ENCODE results near the gene OLA1. TPM values are rescaled to one million over a fixed set of nuclear protein-coding genes. Genes with fewer than 3 reads are reported as not detected.

The OLA1 gene
- total RNA-seq, 2 donors from 2014 or later, result 127 to 181 TPM

DNA sequence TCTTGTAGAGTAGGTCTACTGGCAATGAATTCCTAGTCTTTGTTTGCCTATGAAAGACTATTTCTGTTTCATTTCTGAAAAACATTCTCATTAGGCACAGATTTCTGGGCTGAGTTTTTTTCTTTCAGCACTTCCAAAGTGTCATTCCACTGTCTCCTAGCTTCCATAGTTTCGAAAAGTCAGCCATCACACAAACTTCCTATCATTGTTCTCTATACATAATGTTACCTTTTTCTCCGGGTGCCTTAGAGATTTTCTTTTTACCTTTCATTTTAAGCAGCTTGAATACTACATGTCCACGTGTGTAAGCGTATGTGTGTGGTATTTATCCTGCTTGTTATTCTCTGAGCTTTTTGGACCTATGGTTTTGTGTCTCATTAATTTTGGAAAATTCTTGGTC is 55.7 kb downstream of the OLA1 start:
- Histone ChIP-seq H3K36me3 (ENCODE audit: control insufficient read depth, insufficient read depth, low read length) (no peaks in the 10 kb centered on the region), H3K4me3 (ENCODE audit: low read length) (no peak overlapping the region), H3K27ac (ENCODE audit: low read depth, low read length) (no peak overlapping the region), H3K4me1 (ENCODE audit: control insufficient read depth, insufficient read depth, low read length) (no peaks in the 10 kb centered on the region), H3K27me3 (ENCODE audit: control insufficient read depth, insufficient read depth, low read length, poor library complexity, severe bottlenecking) (no peaks in the 10 kb centered on the region), H3K9ac (ENCODE audit: extremely low read depth, low read length, poor library complexity, severe bottlenecking) (no peak overlapping the region), H3K9me3 (ENCODE audit: control insufficient read depth, low read length) (no peaks in the 10 kb centered on the region)
- peaks cover 16% of the 10 kb centered on the region for H3K4me1 Mint-ChIP-seq
- DNase-seq, result no peak
- H3K36me3 Mint-ChIP-seq (ENCODE audit: low read depth), result peaks cover 6% of the 10 kb centered on the region
- no peaks in the 10 kb centered on the region for H3K27me3 Mint-ChIP-seq (ENCODE audit: insufficient read depth)
- H3K9me3 Mint-ChIP-seq, result peaks cover 3% of the 10 kb centered on the region
- H3K27ac Mint-ChIP-seq, result no peak overlapping the region
- H3K4me3 Mint-ChIP-seq, result no peak overlapping the region
- WGBS, 2 experiments (ENCODE audit: insufficient coverage in 1 of 2, insufficient read length in 1 of 2), result 83 to 89% methylated on average over 2 to 4 of the region's 4 CpGs
- TF ChIP-seq, protein P1, sequence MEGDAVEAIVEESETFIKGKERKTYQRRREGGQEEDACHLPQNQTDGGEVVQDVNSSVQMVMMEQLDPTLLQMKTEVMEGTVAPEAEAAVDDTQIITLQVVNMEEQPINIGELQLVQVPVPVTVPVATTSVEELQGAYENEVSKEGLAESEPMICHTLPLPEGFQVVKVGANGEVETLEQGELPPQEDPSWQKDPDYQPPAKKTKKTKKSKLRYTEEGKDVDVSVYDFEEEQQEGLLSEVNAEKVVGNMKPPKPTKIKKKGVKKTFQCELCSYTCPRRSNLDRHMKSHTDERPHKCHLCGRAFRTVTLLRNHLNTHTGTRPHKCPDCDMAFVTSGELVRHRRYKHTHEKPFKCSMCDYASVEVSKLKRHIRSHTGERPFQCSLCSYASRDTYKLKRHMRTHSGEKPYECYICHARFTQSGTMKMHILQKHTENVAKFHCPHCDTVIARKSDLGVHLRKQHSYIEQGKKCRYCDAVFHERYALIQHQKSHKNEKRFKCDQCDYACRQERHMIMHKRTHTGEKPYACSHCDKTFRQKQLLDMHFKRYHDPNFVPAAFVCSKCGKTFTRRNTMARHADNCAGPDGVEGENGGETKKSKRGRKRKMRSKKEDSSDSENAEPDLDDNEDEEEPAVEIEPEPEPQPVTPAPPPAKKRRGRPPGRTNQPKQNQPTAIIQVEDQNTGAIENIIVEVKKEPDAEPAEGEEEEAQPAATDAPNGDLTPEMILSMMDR (conservative IDR thresholded peaks at IDR 0.05), result no peak

DNA sequence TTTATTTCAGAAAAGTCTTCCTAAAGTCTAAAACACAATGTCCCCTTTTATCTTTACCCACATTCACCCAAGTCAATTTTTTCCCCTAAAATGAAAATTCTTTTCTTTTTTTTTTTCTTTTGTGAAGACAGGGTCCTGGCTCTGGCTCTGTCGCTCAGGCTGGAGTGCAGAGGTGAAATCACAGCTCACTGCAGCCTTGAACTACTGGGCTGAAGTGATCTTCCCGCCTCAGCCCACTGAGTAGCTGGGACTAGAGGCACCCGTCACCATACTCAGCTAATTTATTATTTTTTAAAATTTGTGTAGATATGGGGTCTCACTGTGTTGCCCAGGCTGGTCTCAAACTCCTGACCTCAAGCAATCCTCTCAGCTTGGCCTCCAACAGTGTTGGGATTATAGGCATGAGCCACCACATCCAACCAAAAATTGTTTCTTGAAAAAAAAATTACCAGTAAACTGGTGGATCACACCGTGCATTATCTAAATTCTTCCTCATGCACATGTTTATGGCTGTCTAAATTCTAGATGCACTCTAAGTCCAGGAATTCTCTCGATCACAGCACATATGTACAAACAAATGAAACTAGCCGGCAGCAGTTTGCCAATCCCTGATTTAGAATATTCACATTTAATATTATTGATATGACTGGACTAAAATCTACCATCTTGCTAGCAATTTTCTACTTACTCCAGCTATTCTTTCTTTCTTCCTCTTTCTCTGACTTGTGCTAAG is 56.8 kb downstream of the OLA1 start:
- TF ChIP-seq, protein P1 (conservative IDR thresholded peaks at IDR 0.05), result no peak
- no peak overlapping the region for H3K27ac Mint-ChIP-seq
- no peak overlapping the region for H3K4me3 ChIP-seq (ENCODE audit: low read length)
- H3K36me3 Mint-ChIP-seq (ENCODE audit: low read depth), result peaks cover 6% of the 10 kb centered on the region
- no peaks in the 10 kb centered on the region for H3K27me3 Mint-ChIP-seq (ENCODE audit: insufficient read depth)
- no peaks in the 10 kb centered on the region for H3K36me3 ChIP-seq (ENCODE audit: control insufficient read depth, insufficient read depth, low read length)
- peaks cover 11% of the 10 kb centered on the region for H3K4me1 Mint-ChIP-seq
- H3K9ac ChIP-seq (ENCODE audit: extremely low read depth, low read length, poor library complexity, severe bottlenecking), result no peak overlapping the region
- H3K9me3 Mint-ChIP-seq, result peaks cover 3% of the 10 kb centered on the region
- 91 to 97% methylated on average over 1 to 5 of the region's 6 CpGs for WGBS, 2 experiments (ENCODE audit: insufficient coverage in 1 of 2, insufficient read length in 1 of 2)
- no peaks in the 10 kb centered on the region for H3K9me3 ChIP-seq (ENCODE audit: control insufficient read depth, low read length)
- H3K27ac ChIP-seq (ENCODE audit: low read depth, low read length), result no peak overlapping the region
- H3K27me3 ChIP-seq (ENCODE audit: control insufficient read depth, insufficient read depth, low read length, poor library complexity, severe bottlenecking), result no peaks in the 10 kb centered on the region
- H3K4me3 Mint-ChIP-seq, result no peak overlapping the region
- DNase-seq, result no peak
- no peaks in the 10 kb centered on the region for H3K4me1 ChIP-seq (ENCODE audit: control insufficient read depth, insufficient read depth, low read length)

DNA sequence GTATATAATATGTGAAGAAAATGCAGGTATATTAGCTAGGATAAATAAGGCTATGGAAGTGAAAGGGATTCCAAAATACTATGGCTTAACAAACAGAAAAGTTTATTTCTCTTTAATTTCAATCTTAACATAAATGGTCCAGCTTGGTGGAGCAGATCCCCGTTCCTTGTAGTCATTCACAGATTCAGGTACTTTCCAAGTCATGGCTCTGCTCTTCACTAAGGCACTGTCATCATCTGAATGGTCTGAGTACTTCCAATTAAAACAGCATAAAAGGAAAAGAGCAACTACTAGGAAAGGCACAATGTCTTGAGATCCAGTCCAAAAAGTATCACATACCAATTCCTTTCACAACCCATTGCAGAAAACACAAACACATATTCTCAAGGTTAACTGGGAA is 63.4 kb downstream of the OLA1 start:
- Histone ChIP-seq H3K9me3 (ENCODE audit: control insufficient read depth, low read length) (no peaks in the 10 kb centered on the region), H3K27me3 (ENCODE audit: control insufficient read depth, insufficient read depth, low read length, poor library complexity, severe bottlenecking) (no peaks in the 10 kb centered on the region), H3K36me3 (ENCODE audit: control insufficient read depth, insufficient read depth, low read length) (no peaks in the 10 kb centered on the region), H3K9ac (ENCODE audit: extremely low read depth, low read length, poor library complexity, severe bottlenecking) (no peak overlapping the region), H3K27ac (ENCODE audit: low read depth, low read length) (no peak overlapping the region), H3K4me3 (ENCODE audit: low read length) (no peak overlapping the region), H3K4me1 (ENCODE audit: control insufficient read depth, insufficient read depth, low read length) (no peaks in the 10 kb centered on the region)
- H3K9me3 Mint-ChIP-seq, result no peaks in the 10 kb centered on the region
- H3K4me3 Mint-ChIP-seq, result no peak overlapping the region
- no peak for DNase-seq
- no peak overlapping the region for H3K27ac Mint-ChIP-seq
- H3K36me3 Mint-ChIP-seq (ENCODE audit: low read depth), result no peaks in the 10 kb centered on the region
- H3K27me3 Mint-ChIP-seq (ENCODE audit: insufficient read depth), result no peaks in the 10 kb centered on the region
- WGBS, 2 experiments (ENCODE audit: insufficient coverage in 1 of 2, insufficient read length in 1 of 2), result 90 to 98% methylated on average over 1 of the region's 1 CpG
- TF ChIP-seq, protein P1 (conservative IDR thresholded peaks at IDR 0.05), result no peak
- peaks cover 20% of the 10 kb centered on the region for H3K4me1 Mint-ChIP-seq
